Kidney epithelial cell (primary cell): ENCODE measurements around the gene YIPF2. TPM values are rescaled to one million over a fixed set of nuclear protein-coding genes. Genes with fewer than 3 reads are reported as not detected.
A peak's percentile ranks its signal among the peaks of the same experiment; 100 is the strongest.
"Not testable (repeated sequence)": the region's sequence is repeated elsewhere in the genome, so short reads cannot be mapped to it uniquely, and the experiment has no call there.

ENCODE experiments used
- DNase-seq: peaks from one replicate; pipeline ENCODE4 v3.0.0-alpha.2; 2010; ENCODE audit warnings: low read depth
- H3K27me3 ChIP-seq: 2 replicates; pipeline ENCODE4 v1.6.0; 2011; ENCODE audit warnings: low read length; ENCODE audit not compliant: control insufficient read depth, insufficient read depth
- H3K36me3 ChIP-seq: 2 replicates; pipeline ENCODE4 v1.5.1; 2011; ENCODE audit warnings: low read length; ENCODE audit not compliant: control insufficient read depth, insufficient read depth
- H3K4me3 ChIP-seq: 2 replicates; pipeline ENCODE4 v1.5.1; 2011; ENCODE audit warnings: low read depth, mild to moderate bottlenecking, control low read depth, low read length
- total RNA-seq: library from RNA; depleted of rRNA; stranded (reverse); fragments of >200 nt; gene quantifications from 2 replicates; pipeline ENCODE4 v1.2.3, GENCODE V29; 2015
- TF ChIP-seq, protein P1 (sequence below): IDR thresholded peaks from 2 replicates; pipeline ENCODE4 v1.5.1; 2011; ENCODE audit warnings: mild to moderate bottlenecking, moderate library complexity, low read length, control low read depth, inconsistent platforms; ENCODE audit not compliant: insufficient read depth, poor library complexity, severe bottlenecking

The YIPF2 gene
- total RNA-seq, 1 donor from 2014 or later, result 61.1 TPM

- H3K4me3 ChIP-seq, result peak overlapping the region; percentile 72
- H3K27me3 ChIP-seq, result no peaks in the 10 kb centered on the region
- TF ChIP-seq, protein P1, sequence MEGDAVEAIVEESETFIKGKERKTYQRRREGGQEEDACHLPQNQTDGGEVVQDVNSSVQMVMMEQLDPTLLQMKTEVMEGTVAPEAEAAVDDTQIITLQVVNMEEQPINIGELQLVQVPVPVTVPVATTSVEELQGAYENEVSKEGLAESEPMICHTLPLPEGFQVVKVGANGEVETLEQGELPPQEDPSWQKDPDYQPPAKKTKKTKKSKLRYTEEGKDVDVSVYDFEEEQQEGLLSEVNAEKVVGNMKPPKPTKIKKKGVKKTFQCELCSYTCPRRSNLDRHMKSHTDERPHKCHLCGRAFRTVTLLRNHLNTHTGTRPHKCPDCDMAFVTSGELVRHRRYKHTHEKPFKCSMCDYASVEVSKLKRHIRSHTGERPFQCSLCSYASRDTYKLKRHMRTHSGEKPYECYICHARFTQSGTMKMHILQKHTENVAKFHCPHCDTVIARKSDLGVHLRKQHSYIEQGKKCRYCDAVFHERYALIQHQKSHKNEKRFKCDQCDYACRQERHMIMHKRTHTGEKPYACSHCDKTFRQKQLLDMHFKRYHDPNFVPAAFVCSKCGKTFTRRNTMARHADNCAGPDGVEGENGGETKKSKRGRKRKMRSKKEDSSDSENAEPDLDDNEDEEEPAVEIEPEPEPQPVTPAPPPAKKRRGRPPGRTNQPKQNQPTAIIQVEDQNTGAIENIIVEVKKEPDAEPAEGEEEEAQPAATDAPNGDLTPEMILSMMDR, result no peak
- DNase-seq, result no peak
- H3K36me3 ChIP-seq, result no peaks in the 10 kb centered on the region
These were observed 32.8 kb upstream of the YIPF2 start for GRCh38 chr19:10961073-10961860.

DNA sequence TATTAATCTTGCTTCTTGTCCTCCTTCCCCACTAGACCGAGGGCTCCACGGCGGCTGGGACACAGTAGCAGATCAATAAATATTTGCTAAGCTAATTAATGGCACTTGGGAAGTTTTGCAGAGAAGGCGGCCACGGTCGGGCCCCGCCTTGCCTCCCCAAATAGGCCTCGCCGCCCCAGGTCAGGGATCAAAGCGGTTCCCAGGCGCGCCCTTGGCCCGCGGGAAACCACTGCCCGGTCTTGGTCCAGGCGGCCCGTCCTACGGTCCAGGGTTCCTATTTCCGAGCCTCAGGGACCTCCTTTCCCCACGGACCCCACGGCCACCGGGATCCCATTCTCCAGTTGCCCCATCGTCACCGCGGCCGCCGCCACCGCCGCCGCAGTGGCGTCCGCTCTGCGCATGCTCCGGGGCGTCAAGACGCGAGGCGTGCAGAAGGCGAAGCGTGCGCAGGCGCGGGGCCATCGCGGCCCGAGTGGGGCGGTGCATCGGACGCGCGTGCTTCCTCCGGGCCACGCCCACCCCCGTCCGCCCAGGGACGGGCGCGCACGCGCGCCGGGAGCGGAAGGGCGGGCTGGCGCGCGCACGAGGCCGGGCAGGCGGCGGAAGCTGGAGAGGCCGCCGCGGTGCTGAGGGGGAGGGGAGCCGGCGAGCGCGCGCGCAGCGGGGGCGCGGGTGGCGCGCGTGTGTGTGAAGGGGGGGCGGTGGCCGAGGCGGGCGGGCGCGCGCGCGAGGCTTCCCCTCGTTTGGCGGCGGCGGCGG lies 32.1 kb upstream of the YIPF2 start, which contains the start of gene SMARCA4:
Gene SMARCA4 (plus strand): TSS at position 717 of the 759 bp plus-strand sequence. CDS start 23,122 bp downstream, outside the sequence.
- Histone ChIP-seq H3K36me3 (no peaks in the 10 kb centered on the region), H3K27me3 (no peaks in the 10 kb centered on the region), H3K4me3 (peak within 1 kb of the TSS; percentile 82)
- TF ChIP-seq, protein P1, result no peak
- DNase-seq, result peak; percentile 68

- H3K27me3 ChIP-seq, H3K36me3 ChIP-seq, H3K4me3 ChIP-seq, DNase-seq: not testable (repeated sequence)
These were observed 31.0 kb upstream of the YIPF2 start for GRCh38 chr19:10959277-10959968.

GRCh38 chr19:10952809-10953208 lies 24.4 kb upstream of the YIPF2 start:
- TF ChIP-seq, protein P1, result no peak
- no peaks in the 10 kb centered on the region for H3K27me3 ChIP-seq
- no peak overlapping the region for H3K4me3 ChIP-seq
- DNase-seq, result no peak
- no peaks in the 10 kb centered on the region for H3K36me3 ChIP-seq

- Histone ChIP-seq H3K36me3 (no peaks in the 10 kb centered on the region), H3K4me3 (no peak overlapping the region), H3K27me3 (no peaks in the 10 kb centered on the region)
- TF ChIP-seq, protein P1, result no peak
- no peak for DNase-seq
These were observed 18.7 kb upstream of the YIPF2 start for GRCh38 chr19:10946958-10947657.
